ENCODE data around the gene AP4M1.
"Not testable (repeated sequence)": the region's sequence is repeated elsewhere in the genome, so short reads cannot be mapped to it uniquely, and the experiment has no call there.

AP4M1 gene

DNA sequence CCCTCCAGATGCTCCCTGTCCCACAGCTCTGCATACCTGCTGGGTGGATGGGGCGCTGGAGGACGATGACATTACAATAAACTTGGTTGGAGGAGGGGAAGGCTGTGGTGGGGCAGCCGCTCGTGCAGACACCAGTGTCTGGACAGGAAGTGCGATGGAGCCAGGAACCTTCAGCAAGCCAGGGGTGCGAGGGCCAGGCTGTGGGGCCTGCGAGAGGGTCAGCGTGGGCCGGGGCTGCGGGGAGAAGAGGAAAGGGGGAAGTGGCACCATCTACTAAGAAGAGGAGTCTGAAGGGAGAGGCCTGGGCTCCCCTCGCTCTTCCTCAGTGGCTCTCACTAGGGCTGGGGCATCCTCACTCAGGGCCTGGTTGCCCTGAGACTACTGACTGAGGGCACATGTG lies 6.4 kb downstream of the AP4M1 start:
- peak in 2 of 51 donors; percentile 6 to 7 for DNase-seq

DNA sequence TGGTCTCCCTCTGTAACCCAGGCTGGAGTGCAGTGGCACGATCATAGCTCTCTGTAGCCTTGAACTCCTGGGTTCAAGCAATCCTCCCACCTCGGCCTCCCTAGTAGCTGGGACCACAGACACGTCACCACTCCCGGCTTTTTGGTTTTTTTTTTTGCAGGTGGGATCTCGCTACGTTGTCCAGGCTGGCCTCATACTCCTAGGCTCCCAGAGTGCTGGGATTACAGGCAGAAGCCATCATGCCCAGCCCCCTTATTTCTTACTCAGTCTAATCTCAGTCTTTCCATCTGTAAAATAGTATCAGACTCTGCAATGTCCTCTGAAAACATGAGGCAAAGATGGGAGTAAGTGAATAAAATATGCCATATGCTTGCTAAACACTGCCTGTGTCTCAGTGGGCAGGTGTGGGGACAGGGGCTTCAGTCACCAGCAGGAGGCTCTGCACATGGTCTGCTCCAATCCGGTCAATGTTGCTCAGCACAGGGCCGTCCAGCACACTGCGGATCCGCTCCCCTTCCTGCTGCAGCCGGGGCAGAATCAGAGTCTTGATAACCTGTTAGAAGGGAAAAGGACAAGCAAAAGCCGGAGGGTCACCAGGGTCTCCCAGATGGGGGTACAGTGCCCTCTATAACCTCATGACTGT lies 8.2 kb downstream of the AP4M1 start:
- DNase-seq: no peak

DNA sequence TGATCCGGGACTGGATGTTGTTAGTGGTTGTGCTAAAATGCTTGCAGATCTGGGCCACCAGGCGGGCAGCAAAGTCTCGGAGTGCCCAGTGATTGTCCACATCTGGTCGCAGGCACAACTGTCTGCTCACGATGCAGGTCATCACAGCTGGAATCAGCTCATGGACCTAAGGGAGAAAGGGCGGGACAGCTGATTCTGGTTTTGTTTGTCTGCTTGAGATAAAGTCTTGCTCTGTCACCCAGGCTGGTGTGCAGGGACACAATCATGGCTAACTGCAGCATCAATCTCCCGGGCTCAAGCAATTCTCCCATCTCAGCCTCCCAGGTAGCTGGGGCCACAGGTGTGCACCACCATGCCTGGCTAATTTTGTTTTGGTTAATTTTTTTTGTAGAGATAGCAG lies 9.7 kb downstream of the AP4M1 start:
- DNase-seq: no peak

DNA sequence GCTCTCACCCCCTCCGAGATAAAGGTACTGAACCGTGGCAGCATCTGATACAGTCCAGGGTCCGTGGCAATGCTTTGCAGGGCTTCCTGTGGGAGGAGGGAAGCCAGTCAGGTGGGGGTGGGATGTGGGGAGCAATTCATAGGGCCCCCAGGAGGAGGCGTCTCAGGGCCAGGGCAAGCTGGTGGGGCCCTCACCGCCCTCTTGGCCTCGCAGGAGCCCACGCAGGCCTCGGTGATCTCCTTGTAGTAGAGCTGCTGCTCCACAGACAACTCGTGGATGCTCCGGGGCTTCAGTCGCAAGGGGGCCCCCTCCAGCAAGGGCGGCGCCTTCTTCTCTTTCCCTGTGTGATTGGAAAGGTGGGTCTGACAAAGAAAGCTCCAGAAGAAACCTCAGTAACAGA lies 10.5 kb downstream of the AP4M1 start:
- DNase-seq: no peak

DNA sequence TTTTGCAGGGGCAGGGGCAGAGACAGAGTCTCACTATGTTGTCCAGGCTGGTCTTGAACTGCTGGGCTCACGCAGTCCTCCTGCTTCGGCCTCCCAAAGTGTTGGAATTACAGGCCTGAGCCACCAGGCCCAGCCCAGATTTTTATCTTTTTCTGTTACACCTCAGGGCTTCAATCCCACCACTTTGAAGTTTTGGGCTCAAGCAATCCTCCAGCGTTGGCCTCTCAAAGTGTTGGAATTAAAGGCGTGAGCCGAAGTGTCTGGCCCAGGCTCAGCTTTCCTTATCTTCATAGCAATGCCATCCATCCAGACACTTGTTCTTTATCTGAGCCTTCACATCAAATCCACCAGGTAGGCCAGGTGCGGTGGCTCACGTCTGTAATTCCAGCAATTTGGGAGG lies 13.6 kb downstream of the AP4M1 start:
- DNase-seq: no peak

DNA sequence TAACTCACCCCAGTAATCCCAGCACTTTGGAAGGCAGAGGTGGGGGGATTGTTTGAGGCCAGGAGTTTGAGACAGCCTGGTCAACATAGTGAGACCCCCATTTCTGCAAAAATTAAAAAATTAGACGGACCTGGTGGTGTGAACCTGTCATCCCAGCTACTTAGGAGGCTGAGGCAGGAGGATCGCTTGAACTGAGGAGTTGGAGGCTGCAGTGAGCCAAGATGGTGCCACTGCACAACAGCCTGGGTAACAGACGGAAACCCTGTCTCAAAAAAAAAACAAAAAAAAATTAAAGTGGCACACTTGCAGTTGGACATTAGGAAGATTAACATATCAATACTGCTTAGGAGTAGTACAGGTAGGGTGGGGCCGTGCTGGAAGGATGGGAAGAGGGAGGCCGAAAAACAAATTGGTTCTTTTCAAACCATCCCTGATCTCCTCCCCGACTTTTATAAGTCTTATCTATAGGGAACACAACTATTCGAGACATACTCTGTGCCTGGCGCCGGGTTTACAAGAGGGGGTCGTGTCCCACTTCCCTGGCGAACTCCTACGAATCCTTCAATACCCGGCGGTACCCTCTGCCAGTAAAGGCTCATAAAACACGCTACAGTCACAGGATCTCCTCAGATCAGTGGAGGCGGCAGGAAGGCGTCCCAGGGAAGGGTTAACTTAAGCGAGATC lies 17.1 kb downstream of the AP4M1 start:
- no peak for DNase-seq

DNA sequence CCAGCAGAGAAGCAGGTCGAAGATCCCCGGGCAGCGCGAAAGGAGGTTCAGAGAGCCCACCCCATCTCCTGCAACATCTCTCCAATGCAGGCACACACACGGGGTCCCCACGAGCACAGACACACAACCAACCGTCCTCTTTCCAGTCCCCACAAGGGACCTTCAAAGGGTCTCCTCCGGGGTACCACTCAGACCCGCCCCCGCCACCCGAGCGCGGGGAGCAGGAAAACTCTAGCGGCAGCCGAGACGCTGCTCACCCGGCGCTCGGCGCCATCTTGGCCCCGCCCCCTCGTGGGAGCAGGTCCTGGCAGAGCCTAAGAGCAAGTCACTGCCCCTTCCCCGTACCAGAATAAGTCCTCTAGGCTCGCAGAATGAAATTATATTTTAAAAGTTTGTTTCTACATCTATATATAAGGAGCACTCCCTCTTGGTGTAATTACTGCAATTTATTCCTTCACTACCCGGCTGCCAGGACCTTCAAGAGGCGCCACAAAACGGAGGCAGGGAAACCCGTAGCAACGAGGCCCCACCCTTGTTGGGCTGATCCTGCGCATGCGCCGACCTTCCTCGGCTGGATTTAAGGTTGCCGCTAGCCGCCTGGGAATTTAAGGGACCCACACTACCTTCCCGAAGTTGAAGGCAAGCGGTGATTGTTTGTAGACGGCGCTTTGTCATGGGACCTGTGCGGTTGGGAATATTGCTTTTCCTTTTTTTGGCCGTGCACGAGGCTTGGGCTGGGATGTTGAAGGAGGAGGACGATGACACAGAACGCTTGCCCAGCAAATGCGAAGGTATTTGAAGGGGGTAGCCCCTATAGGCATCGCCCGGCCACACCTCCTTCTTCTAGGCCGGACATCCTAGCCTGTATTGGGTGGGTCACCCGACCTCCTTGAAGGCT lies 17.9 kb downstream of the AP4M1 start, which contains the start of the genes CNPY4 and TAF6:
Gene CNPY4 (plus strand): TSS at position 563 of the 898 bp plus-strand sequence. CDS start 111 bp downstream, at position 674.
Gene TAF6 (minus strand): TSS at position 287 of the 898 bp plus-strand sequence. CDS start 5,149 bp downstream, outside the sequence.
- DNase-seq: peak; percentile 71 to 97 (median 91)

DNA sequence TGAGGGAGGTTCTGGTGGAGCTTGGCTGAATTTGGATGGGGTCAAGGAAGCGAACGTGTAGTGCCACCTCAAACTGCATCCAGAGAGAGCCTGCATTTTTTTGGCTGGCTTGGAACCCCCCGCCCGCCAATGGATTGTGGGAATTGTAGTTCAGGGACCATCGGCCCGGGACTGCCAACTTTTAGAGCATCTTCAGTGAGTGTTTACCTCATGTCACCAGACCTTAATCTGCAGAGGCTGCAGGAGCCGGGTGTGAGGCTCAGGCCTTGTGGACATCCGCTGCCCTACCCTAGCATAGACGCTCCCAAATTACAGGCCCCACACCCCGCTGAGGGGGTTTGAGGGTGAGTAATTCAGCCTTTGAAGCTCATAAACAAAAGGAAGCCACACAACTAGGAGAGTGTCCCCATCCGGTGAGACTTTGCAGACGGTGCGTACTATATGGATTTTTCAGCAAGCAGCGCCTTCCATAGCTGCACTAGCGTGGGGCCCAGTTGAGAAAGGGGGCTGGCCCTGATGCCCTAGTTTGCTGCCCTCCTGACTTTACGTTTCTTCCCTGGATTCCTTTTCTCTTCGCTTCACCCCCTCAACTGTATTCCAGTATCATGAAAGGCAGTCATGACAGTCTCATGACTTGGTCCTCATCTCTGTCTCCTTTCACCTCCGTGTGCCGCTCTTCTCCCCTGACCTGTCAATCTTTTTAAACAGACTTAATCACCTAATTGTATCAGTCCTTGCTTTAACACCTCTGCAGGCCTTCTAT lies 18.7 kb downstream of the AP4M1 start:
- DNase-seq: peak in 45 of 51 donors; percentile 25 to 93 (median 70)

DNA sequence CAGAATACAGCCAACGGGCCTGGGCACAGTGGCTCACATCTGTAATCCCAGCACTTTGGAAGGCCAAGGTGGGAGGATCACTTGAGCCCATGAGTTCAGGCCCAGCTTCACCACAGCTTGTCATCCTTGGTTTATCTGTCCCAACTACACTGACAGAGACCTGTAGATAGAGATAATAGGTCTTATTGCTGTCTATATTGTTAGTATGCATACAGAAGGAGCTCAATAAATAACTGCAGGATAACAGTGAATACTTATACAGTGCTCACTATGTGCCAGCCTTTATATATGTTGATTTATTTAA lies 19.2 kb downstream of the AP4M1 start:
- DNase-seq: no peak

DNA sequence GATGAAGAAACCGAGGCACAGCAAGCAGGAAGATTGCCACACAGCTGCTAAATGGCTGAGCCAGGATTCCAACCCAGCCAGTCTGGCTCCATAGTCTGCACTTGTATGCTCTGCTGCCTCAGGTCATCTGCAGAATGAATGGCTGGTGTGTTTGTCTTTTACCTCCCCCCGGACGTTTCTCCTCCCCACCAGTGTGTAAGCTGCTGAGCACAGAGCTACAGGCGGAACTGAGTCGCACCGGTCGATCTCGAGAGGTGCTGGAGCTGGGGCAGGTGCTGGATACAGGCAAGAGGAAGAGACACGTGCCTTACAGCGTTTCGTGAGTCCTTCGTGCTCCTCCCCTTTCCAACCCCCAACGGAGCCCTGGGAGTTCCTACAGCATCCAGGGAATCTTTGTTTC lies 20.6 kb downstream of the AP4M1 start:
- DNase-seq: no peak

DNA sequence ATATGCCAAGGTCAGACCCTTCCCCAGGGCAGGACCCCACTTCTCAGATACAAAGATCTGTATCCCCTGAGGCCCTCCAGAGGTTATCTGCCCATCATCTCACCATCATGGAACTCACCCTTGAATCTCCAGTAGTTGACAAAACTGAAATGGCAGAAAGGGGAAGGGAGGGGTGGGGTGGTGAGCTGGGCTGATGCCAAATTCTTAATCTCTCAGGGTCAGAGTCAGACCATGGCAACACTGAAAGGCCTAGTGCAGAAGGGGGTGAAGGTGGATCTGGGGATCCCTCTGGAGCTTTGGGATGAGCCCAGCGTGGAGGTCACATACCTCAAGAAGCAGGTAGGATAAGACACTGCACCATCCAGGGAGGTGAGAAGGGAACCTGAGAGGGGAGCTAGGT lies 21.1 kb downstream of the AP4M1 start:
- no peak for DNase-seq

DNA sequence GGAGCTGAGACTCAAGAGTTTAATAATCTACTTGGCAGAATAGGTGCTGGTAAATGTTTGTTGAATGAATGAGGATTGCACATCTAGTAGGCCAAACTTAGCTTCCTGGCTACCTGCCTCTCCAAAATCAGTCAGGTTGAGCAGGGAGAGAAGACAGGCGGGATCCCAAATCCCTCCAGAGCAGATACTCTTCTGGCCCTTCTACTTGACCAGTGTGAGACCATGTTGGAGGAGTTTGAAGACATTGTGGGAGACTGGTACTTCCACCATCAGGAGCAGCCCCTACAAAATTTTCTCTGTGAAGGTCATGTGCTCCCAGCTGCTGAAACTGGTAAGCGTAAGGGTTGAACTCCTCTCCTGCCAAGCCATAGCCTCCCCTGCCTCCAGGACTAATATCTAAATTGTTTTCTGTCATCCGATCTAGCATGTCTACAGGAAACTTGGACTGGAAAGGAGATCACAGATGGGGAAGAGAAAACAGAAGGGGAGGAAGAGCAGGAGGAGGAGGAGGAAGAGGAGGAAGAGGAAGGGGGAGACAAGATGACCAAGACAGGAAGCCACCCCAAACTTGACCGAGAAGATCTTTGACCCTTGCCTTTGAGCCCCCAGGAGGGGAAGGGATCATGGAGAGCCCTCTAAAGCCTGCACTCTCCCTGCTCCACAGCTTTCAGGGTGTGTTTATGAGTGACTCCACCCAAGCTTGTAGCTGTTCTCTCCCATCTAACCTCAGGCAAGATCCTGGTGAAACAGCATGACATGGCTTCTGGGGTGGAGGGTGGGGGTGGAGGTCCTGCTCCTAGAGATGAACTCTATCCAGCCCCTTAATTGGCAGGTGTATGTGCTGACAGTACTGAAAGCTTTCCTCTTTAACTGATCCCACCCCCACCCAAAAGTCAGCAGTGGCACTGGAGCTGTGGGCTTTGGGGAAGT lies 23.1 kb downstream of the AP4M1 start:
- DNase-seq: no peak

DNA sequence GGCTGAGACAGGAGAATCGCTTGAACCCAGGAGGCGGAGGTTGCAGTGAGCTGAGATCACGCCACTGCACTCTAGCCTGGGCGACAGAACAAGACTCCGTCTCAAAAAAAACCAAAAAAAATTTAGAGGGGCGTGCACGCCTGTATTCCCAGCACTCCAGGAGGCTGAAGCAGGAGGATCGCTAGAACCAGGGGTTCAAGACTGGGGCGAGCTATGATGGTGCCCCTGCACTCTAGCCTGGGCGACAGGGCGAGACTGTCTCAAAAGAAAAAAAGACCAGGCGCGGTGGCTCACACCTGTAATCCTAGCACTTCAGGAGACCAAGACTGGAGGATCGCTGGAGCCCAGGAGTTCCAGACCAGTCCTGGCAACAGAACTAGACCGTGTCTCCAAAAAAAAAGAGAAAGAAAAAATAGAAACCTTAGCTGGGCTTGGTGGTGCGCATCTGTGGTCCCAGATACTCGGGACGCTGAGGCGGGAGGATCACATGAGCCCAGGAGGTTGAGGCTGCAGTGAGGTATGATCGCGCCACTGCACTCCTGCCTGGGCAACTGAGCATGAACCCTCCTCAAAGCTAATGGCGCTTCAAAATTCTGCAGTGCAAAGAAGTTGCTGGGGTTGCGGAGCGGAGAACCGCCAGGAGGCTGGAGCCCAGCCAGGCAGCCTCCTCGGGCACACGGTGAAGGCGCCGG lies 24.9 kb downstream of the AP4M1 start:
- DNase-seq: peak in 1 of 51 donors; percentile 61

DNA sequence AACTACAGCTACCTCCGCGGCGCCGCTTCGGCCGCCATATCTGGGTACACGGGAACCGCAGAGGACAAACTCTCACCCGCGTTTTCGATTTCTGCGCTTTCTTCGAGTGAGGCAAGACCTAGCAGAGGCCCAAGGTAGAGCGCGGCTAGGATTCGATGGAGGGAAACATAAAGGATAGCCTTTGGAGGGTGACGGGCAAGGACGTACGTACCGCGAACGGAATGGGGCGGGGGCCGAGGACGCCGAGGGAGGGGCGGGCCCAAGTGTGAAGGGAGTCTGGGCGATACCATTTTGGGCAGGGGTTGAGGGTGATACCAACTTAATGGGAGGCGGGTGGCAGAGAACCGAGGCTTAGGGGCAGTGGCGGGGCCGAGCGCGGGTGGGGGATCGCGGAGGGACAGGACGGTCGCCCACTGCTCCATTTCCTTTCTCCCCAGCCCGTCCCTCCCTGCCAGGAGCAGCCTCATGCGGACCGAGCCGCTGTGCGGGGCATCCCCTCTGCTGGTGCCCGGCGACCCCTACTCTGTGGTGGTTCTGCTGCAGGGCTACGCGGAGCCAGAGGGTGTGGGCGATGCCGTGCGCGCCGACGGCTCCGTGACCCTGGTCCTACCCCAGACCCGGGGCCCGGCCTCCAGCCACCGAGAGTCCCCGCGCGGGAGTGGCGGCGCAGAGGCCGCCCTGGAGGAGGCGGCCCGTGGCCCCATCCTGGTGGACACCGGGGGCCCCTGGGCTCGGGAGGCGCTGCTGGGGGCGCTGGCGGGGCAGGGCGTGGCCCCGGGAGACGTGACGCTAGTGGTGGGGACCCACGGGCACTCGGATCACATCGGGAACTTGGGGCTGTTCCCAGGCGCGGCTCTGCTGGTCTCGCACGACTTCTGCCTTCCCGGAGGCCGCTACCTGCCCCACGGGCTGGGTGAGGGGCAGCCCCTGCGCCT lies 25.8 kb downstream of the AP4M1 start, which contains the start of gene MBLAC1:
Gene MBLAC1 (plus strand): TSS at position 37 of the 935 bp plus-strand sequence. CDS start 429 bp downstream, at position 466.
- peak; percentile 47 to 94 (median 84) for DNase-seq

DNA sequence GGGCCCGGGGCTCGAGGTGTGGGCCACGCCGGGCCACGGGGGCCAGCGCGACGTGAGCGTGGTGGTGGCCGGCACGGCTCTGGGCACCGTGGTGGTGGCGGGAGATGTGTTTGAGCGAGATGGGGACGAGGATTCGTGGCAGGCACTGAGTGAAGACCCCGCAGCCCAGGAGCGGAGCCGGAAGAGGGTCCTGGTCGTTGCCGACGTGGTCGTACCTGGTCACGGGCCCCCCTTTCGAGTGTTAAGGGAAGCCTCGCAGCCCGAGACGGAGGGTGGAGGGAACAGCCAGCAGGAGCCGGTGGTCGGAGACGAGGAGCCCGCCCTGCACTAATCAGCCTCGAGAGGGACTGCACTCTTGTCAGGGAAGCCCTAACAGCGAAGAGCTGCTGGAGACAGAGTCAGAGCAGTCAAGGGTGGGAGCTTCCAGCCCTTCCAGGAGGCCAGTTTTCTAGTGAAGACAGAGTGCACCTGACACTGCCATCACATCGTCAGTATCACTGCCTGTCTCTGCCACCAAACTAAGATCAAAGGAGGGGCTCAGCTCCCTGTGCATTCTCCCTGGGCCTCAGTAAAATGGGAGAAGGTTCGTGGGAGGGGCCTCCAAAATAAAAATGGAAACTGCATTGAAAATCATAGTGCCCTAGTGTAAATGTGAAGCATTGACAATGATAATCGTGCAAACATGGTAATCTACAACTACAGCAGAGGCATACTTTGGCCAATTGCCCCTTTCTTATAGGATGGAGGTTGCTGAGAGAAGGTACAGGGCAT lies 26.6 kb downstream of the AP4M1 start:
- peak in 8 of 51 donors; percentile 13 to 55 (median 38) for DNase-seq

DNA sequence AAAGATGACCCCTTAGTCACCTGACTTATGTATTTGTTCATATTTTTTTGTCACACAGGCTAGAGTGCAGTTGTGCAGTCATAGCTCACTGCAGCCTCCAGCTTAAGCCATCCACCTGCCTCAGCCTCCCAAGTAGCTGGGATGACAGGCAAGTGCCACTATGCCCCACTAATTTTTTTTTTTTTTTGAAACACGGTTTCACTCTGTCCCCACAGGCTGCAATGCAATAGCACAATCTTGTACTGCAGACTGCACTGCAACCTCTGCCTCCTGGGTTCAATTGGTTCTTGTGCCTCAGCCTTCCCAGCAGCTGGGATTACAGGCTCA lies 27.2 kb downstream of the AP4M1 start:
- no peak for DNase-seq

DNA sequence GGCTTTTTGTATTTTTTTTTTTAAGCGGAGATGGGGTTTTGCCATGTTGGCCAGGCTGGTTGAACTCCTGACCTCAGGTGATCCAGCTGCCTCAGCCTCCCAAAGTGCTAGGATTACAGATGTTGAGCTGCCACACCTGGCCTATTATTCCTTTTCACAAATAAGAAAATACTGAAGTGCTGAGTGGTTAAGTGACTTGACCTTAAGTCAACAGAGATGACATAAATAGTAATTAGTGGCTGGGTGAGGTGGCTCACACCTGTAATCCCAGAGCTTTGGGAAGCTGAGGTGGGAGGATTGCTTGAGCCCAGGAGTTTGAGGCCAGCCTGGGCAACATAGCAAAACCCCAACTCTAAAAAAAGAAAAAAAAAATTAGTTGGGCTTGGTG lies 28.8 kb downstream of the AP4M1 start:
- DNase-seq: not testable (repeated sequence)

Measured in hypothalamus (tissue), 51 donors.